GM19324 (cell line): ENCODE results near the gene SLC35F3.

Experiments used
- ATAC-seq: cut with Tn5 transposase; IDR thresholded peaks from one replicate; pipeline ENCODE4 v1.9.1; 2021; ENCODE audit warnings: mild to moderate bottlenecking, moderate library complexity; ENCODE audit not compliant: unreplicated experiment, low FRiP score

Gene SLC35F3

GRCh38 chr1:234214911-234215892 is 310.7 kb downstream of the SLC35F3 start:
- no peak for ATAC-seq

- ATAC-seq = no peak
Observed at GRCh38 chr1:234216116-234216703, 311.7 kb downstream of the SLC35F3 start.

GRCh38 chr1:234217316-234217840 is 312.9 kb downstream of the SLC35F3 start:
- ATAC-seq = no peak

GRCh38 chr1:234218078-234218477 is 313.6 kb downstream of the SLC35F3 start:
- no peak for ATAC-seq

- ATAC-seq = no peak
Observed at GRCh38 chr1:234219711-234220110, 315.2 kb downstream of the SLC35F3 start.

- ATAC-seq = no peak
Observed at GRCh38 chr1:234221601-234222000, 317.1 kb downstream of the SLC35F3 start.

GRCh38 chr1:234222561-234223280 is 318.2 kb downstream of the SLC35F3 start:
- ATAC-seq = no peak

GRCh38 chr1:234226113-234226818 is 321.8 kb downstream of the SLC35F3 start:
- ATAC-seq = no peak

- no peak for ATAC-seq
Observed at GRCh38 chr1:234226819-234227165, 322.3 kb downstream of the SLC35F3 start.

- no peak for ATAC-seq
Observed at GRCh38 chr1:234229581-234230387, 325.3 kb downstream of the SLC35F3 start.

- ATAC-seq = no peak
Observed at GRCh38 chr1:234230414-234230862, 326.0 kb downstream of the SLC35F3 start.

GRCh38 chr1:234231061-234231892 is 326.8 kb downstream of the SLC35F3 start:
- ATAC-seq = no peak

- ATAC-seq = no peak
Observed at GRCh38 chr1:234231893-234232276, 327.4 kb downstream of the SLC35F3 start.

- no peak for ATAC-seq
Observed at GRCh38 chr1:234234199-234234598, 329.7 kb downstream of the SLC35F3 start.

GRCh38 chr1:234235434-234235881 is 331.0 kb downstream of the SLC35F3 start:
- no peak for ATAC-seq

GRCh38 chr1:234237393-234237792 is 332.9 kb downstream of the SLC35F3 start:
- no peak for ATAC-seq

- ATAC-seq = no peak
Observed at GRCh38 chr1:234238060-234238459, 333.6 kb downstream of the SLC35F3 start.

GRCh38 chr1:234239515-234239914 is 335.0 kb downstream of the SLC35F3 start:
- ATAC-seq = no peak

- ATAC-seq = no peak
Observed at GRCh38 chr1:234239936-234240335, 335.5 kb downstream of the SLC35F3 start.
